ACC112 (cell line): ENCODE measurements around the gene DAB2IP.
A peak's percentile ranks its signal among the peaks of the same experiment; 100 is the strongest.

Experiments
- H2AFZ ChIP-seq: fragments of 200-600 bp; sonication (generic); one replicate; pipeline ENCODE4 v1.6.0; 2017; ENCODE audit warnings: antibody characterized with exemption, low read length; ENCODE audit not compliant: unreplicated experiment
- H3K27ac ChIP-seq: fragments of 200-600 bp; sonication (generic); 2 replicates; pipeline ENCODE4 v1.5.1; 2014; ENCODE audit warnings: low read depth, mild to moderate bottlenecking, antibody characterized with exemption, low read length, moderate library complexity
- H3K27me3 ChIP-seq: fragments of 200-600 bp; sonication (generic); 2 replicates; pipeline ENCODE4 v1.6.1; 2014; ENCODE audit warnings: mild to moderate bottlenecking, antibody characterized with exemption, low read length, moderate library complexity, mixed read lengths; ENCODE audit not compliant: insufficient read depth
- H3K36me3 ChIP-seq: fragments of 200-600 bp; sonication (generic); 2 replicates; pipeline ENCODE4 v1.6.1; 2016; ENCODE audit warnings: mild to moderate bottlenecking, antibody characterized with exemption, low read length, moderate library complexity, mixed read lengths; ENCODE audit not compliant: insufficient read depth
- H3K4me1 ChIP-seq: fragments of 200-600 bp; sonication (generic); one replicate; pipeline ENCODE4 v1.6.1; 2016; ENCODE audit warnings: low read length, mixed read lengths; ENCODE audit not compliant: insufficient read depth, unreplicated experiment, control insufficient read depth
- H3K4me3 ChIP-seq: fragments of 200-600 bp; sonication (generic); 2 replicates; pipeline ENCODE4 v1.5.1; 2014; ENCODE audit warnings: mild to moderate bottlenecking, low read depth, low read length
- H3K79me2 ChIP-seq: fragments of 200-600 bp; sonication (generic); one replicate; pipeline ENCODE4 v1.6.0; 2016; ENCODE audit warnings: low read length; ENCODE audit not compliant: control insufficient read depth, unreplicated experiment, insufficient read depth

The DAB2IP gene

GRCh38 chr9:121746411-121746810, 95.0 kb downstream of the DAB2IP start:
- Histone ChIP-seq H3K27me3 (no peaks in the 10 kb centered on the region), H3K4me1 (peaks cover 44% of the 10 kb centered on the region), H2AFZ (no peak overlapping the region), H3K4me3 (no peak overlapping the region), H3K27ac (no peak overlapping the region), H3K79me2 (peaks cover 2% of the 10 kb centered on the region), H3K36me3 (no peaks in the 10 kb centered on the region)

DNA sequence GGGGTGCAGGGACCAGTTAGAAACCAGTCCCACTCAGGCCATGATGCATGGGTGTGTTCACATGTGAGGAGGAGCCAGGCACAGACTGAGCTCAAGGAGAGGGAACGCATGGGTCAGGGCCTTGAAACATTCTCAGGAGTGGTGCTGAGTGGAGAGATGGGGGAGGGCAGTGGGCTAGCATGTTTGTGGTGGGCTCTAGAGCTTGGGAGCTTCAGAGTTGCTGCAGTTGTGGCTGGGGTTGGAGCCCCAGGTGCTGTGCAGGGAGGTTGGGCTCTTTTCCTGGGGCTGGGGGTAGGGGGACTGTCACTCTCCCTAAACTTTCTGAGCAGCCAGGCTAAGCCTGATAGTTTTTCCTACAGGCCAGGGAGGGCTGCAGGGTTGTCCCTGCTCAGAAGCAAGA, 95.4 kb downstream of the DAB2IP start:
- H3K4me3 ChIP-seq = no peak overlapping the region
- H3K27me3 ChIP-seq = no peaks in the 10 kb centered on the region
- no peak overlapping the region for H2AFZ ChIP-seq
- peaks cover 44% of the 10 kb centered on the region for H3K4me1 ChIP-seq
- no peaks in the 10 kb centered on the region for H3K36me3 ChIP-seq
- peaks cover 2% of the 10 kb centered on the region for H3K79me2 ChIP-seq
- no peak overlapping the region for H3K27ac ChIP-seq

DNA sequence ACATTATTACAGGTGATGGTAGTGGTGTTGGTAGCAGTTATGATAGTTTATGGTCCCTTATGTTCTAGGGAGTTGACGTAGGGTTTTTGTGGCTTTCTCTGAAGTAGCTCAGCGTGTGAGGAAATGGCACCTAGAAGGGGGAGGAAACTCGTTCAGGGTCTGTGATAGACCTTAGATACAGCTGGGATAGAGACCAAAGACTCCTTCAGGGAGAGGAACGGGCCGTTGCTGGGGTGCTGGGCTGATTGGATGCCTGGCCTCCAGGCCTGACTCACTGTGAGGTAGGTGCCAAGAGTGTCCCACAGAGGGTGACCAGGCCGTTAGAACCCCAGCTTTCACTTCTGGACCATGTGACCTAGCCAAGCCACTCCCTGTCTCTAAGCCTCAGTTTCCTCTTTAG, 96.6 kb downstream of the DAB2IP start:
- H2AFZ ChIP-seq = no peak overlapping the region
- H3K4me3 ChIP-seq = no peak overlapping the region
- H3K27ac ChIP-seq = peak overlapping the region; percentile 58
- no peaks in the 10 kb centered on the region for H3K36me3 ChIP-seq
- H3K79me2 ChIP-seq = peaks cover 2% of the 10 kb centered on the region
- peaks cover 37% of the 10 kb centered on the region for H3K4me1 ChIP-seq
- no peaks in the 10 kb centered on the region for H3K27me3 ChIP-seq

DNA sequence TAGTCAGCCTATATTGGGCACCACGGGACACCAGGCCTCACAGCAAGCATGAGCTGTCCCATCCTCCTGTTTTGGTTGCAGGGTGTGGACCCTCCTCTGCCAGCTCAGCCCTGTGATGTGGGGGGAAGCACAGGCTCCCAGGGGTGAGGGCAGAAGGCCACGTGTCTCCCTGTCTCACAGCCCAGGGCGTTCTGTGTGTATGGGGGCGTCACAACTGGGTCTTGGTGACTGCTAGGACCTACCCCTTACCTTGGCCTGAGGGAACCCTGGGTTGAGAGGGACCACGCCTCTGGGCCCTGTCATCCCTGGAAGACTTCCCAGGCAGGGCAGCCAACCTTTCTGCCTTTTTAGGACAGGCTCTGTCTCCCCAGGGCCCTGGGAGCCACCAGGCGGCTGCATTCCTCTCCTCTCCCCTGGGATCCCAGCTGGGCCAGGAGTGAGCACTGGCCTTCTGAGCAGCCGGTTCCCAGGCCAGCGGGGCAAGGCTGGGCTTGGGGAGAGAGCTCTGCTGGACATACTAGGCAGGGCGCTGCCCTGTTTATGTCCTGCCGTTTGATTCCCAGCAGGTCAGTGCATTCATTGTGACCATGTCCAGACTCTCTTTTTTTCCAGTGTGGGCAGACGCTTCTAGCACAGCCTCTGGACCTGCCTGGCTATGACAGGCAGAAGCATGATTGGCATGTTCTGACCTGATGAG, 97.4 kb downstream of the DAB2IP start:
- H2AFZ ChIP-seq = no peak overlapping the region
- peaks cover 2% of the 10 kb centered on the region for H3K79me2 ChIP-seq
- H3K27me3 ChIP-seq = no peaks in the 10 kb centered on the region
- peak overlapping the region; percentile 58 for H3K27ac ChIP-seq
- H3K4me3 ChIP-seq = no peak overlapping the region
- H3K4me1 ChIP-seq = peaks cover 32% of the 10 kb centered on the region
- H3K36me3 ChIP-seq = no peaks in the 10 kb centered on the region

DNA sequence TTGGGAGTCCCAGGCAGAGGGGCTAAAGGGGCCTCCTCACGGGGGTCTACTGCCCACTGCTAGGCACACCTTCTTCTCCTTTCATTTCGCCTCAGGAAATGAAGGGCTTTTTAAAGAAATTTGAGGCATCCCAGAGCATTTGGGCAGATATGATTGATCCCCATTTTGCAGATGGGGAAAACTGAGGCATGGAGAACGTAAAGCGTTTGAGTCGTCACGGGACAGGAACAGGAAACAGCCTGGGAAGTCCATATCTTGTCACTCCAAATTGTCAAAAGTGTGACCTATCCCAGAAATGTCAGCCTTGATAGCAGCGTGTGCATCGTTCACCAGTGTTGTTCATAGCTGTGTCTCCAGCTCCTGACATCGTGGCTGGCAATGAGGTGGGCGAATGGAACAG, 98.2 kb downstream of the DAB2IP start:
- peaks cover 2% of the 10 kb centered on the region for H3K79me2 ChIP-seq
- H2AFZ ChIP-seq = no peak overlapping the region
- peaks cover 26% of the 10 kb centered on the region for H3K4me1 ChIP-seq
- peak overlapping the region; percentile 58; the same call in 1 of the 2 replicates for H3K27ac ChIP-seq
- H3K27me3 ChIP-seq = no peaks in the 10 kb centered on the region
- H3K36me3 ChIP-seq = no peaks in the 10 kb centered on the region
- H3K4me3 ChIP-seq = no peak overlapping the region

DNA sequence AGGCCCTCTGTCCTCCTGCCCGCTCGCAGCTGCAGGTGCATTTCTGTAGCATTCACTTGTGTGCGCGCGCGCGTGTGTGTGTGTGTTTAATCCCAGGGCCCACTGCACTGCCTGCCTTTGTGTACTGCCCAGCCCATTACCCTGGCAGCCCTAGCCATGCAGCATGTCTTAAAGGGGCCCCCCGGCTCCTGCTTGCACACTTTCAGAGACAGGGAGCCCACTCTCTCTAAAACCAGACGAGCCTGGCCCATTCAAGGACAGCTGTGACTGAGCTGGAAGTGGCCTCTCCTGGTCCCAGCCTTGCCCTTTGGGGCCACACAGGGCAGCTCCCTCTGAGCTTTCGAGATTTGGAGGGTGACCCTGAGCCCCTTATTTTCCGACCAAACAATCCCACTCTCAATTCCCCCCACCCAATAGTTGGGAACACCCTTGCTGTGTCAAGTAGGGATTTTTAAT, 98.9 kb downstream of the DAB2IP start:
- no peak overlapping the region for H3K27ac ChIP-seq
- peaks cover 2% of the 10 kb centered on the region for H3K79me2 ChIP-seq
- H3K36me3 ChIP-seq = no peaks in the 10 kb centered on the region
- H2AFZ ChIP-seq = no peak overlapping the region
- H3K4me1 ChIP-seq = peaks cover 19% of the 10 kb centered on the region
- no peak overlapping the region for H3K4me3 ChIP-seq
- no peaks in the 10 kb centered on the region for H3K27me3 ChIP-seq

DNA sequence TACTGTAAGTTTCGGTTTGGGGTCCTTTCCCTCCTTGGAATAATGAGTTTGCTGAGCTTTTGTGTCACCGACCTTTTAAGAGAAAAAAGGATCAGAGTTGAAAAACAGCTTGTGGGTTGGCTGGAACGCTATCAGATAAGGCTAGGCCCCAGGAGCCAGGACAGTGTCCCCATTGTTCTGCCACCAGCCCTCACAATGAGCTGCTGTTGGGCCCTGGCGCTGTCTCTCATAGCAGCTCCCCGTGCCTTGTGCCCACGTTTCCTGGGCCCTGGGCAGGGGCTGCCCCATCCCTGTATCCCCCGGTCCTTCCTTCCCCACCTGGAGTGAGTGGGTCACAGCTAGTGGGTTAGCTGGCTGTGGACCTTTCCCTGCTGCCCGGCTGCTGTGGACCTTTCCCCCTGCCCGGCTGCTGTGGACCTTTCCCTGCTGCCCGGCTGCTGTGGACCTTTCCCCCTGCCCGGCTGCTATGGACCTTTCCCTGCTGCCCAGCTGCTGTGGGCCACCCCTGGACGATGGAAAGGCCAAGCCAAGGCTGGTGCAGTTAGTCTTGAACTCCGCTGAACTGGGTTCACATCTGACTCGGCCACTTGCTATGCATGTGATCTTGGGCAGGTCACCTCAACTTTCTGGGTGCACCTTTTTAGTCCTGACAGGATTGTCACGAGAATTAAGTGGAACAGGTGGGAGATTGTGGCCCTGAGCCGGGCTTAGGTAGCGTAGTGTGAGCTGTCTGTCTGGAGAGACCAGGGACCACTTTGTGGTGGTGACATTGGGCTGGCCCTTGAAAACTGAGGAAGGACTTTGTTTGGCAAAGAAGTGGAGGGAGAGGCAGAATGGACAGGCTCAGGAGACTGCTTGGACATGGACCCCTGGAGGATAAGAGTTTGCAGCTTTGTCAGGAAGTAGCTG, 99.5 kb downstream of the DAB2IP start:
- no peak overlapping the region for H3K27ac ChIP-seq
- no peaks in the 10 kb centered on the region for H3K36me3 ChIP-seq
- peaks cover 19% of the 10 kb centered on the region for H3K4me1 ChIP-seq
- H3K27me3 ChIP-seq = no peaks in the 10 kb centered on the region
- H2AFZ ChIP-seq = no peak overlapping the region
- H3K4me3 ChIP-seq = no peak overlapping the region
- peaks cover 2% of the 10 kb centered on the region for H3K79me2 ChIP-seq

DNA sequence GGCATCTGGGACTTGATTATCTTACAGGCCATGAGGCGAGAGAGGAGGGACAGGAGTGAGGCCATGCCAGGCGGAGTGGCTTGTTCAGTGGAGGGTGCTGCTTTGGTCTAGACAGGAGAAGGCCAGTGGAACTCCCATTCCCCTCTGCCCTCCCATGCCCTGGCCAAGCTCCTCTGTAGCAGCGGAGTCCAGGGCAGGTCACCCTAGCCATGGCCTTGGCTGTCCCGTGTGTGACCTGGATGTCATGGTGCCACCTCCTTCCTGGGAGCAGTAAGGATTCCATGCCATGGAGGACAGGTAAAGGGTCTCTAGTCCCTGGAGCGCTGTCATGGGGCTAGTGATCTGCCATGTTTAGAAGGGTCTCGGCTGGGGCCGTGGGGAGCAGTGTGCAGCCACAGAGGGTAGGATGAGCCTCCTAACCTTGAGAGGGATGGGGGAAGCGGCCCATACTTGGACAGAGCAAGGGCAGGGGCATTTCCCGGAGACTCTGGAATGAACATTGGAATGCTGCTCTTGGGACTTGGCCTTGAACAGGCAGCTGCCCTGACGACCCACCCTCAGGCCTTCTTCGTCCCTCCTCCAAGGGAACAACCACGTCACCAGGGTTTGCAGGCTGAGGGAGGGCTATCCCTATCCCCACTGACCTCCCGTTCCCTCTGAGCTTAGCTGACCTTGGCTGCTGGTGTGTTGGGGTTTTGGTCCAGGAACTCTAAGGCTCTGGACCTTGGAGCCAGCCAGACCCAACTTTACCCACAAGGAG, 100.4 kb downstream of the DAB2IP start:
- Histone ChIP-seq H2AFZ (no peak overlapping the region), H3K4me1 (peaks cover 19% of the 10 kb centered on the region), H3K27me3 (no peaks in the 10 kb centered on the region), H3K27ac (no peak overlapping the region), H3K79me2 (peaks cover 2% of the 10 kb centered on the region), H3K36me3 (no peaks in the 10 kb centered on the region), H3K4me3 (no peak overlapping the region)

GRCh38 chr9:121752929-121753328, 101.5 kb downstream of the DAB2IP start:
- Histone ChIP-seq H3K4me1 (peaks cover 16% of the 10 kb centered on the region), H3K79me2 (peaks cover 2% of the 10 kb centered on the region), H3K27me3 (no peaks in the 10 kb centered on the region), H3K4me3 (no peak overlapping the region), H2AFZ (no peak overlapping the region), H3K27ac (no peak overlapping the region), H3K36me3 (no peaks in the 10 kb centered on the region)

- Histone ChIP-seq H3K4me1 (peaks cover 5% of the 10 kb centered on the region), H3K27me3 (no peaks in the 10 kb centered on the region), H3K4me3 (no peak overlapping the region), H3K36me3 (no peaks in the 10 kb centered on the region), H3K27ac (no peak overlapping the region), H2AFZ (no peak overlapping the region), H3K79me2 (peaks cover 2% of the 10 kb centered on the region)
Observed at GRCh38 chr9:121753802-121754654, 102.6 kb downstream of the DAB2IP start.
